SK-N-SH (cell line): Measurements from ENCODE around the gene GRAMD2A. TPM values are rescaled to one million over a fixed set of nuclear protein-coding genes. Genes with fewer than 3 reads are reported as not detected.

Experiments used
- CTCF ChIA-PET: fragments of 300-600, 350-600 bp; formaldehyde crosslinking; extraction: SDS; loops from one replicate; lab custom pipeline; 2021; lab: Yijun Ruan, JAX
- POLR2A ChIA-PET: fragments of 350-600 bp; sonication (Branson Sonifier 250); formaldehyde crosslinking; extraction: SDS; loops from one replicate; lab custom pipeline; 2020; ENCODE audit warnings: antibody characterized with exemption, inconsistent platforms; lab: Yijun Ruan, JAX
- DNase-seq: peaks from one replicate; pipeline ENCODE4 v3.0.0; 2012
- H2AFZ ChIP-seq: fragments of 200-600 bp; sonication (generic); 2 replicates; pipeline ENCODE4 v1.8.1; 2016; ENCODE audit warnings: antibody characterized with exemption, mild to moderate bottlenecking, low read depth
- H3F3A ChIP-seq: fragments of 200-600 bp; sonication (generic); replicated peaks from 2 replicates; pipeline ENCODE3; 2016; ENCODE audit warnings: antibody characterized with exemption, mild to moderate bottlenecking; ENCODE audit not compliant: insufficient read depth
- H3K27ac ChIP-seq, 2 experiments: fragments of 200-500 bp in 1 of 2; fragments of 200-600 bp in 1 of 2; sonication (Bioruptor generic) in 1 of 2; sonication (generic), shearing (Covaris generic) in 1 of 2; 2 replicates each; pipeline versions ENCODE4 v1.5.1 to v1.6.1; 2014 to 2016; ENCODE audit warnings: low read depth in 2 of 2, inconsistent platforms in 1 of 2, low read length in 1 of 2, mild to moderate bottlenecking in 1 of 2, mixed read lengths in 1 of 2
- H3K27me3 ChIP-seq: fragments of 200-600 bp; sonication (generic), shearing (Covaris generic); 2 replicates; pipeline ENCODE4 v1.6.1; 2016; ENCODE audit warnings: mixed run types; ENCODE audit not compliant: insufficient read depth
- H3K36me3 ChIP-seq, 2 experiments: fragments of 200-500 bp in 1 of 2; fragments of 200-600 bp in 1 of 2; sonication (Bioruptor generic) in 1 of 2; sonication (generic) in 1 of 2; replicated peaks in 1 of 2; 2 replicates each; pipeline versions ENCODE3 to v1.5.1; 2014 to 2016; ENCODE audit warnings: low read length in 1 of 2, mild to moderate bottlenecking in 1 of 2; ENCODE audit not compliant: insufficient read depth in 2 of 2, control insufficient read depth in 1 of 2
- H3K4me1 ChIP-seq, 2 experiments: fragments of 200-500 bp in 1 of 2; fragments of 200-600 bp in 1 of 2; sonication (Bioruptor generic) in 1 of 2; sonication (generic), shearing (Covaris generic) in 1 of 2; 2 replicates each; pipeline versions ENCODE4 v1.5.1 to v1.6.1; 2014 to 2016; ENCODE audit warnings: low read depth in 1 of 2, low read length in 1 of 2, mixed run types in 1 of 2; ENCODE audit not compliant: insufficient read depth in 2 of 2, control insufficient read depth in 1 of 2
- H3K4me2 ChIP-seq: fragments of 200-600 bp; sonication (generic), shearing (Covaris generic); 2 replicates; pipeline ENCODE4 v1.6.1; 2017; ENCODE audit warnings: mixed run types
- H3K4me3 ChIP-seq, 2 experiments: fragments of 200-500 bp in 1 of 2; fragments of 200-600 bp in 1 of 2; sonication (Bioruptor generic) in 1 of 2; sonication (generic), shearing (Covaris generic) in 1 of 2; 2 replicates each; pipeline versions ENCODE4 v1.5.1 to v1.8.1; 2014 to 2016; ENCODE audit warnings: low read depth in 2 of 2, inconsistent platforms in 1 of 2, low read length in 1 of 2, mild to moderate bottlenecking in 1 of 2, mixed read lengths in 1 of 2, moderate library complexity in 1 of 2
- H3K79me2 ChIP-seq: fragments of 200-600 bp; sonication (generic); 2 replicates; pipeline ENCODE4 v1.8.1; 2017; ENCODE audit warnings: mild to moderate bottlenecking; ENCODE audit not compliant: insufficient read depth
- H3K9ac ChIP-seq: fragments of 200-600 bp; sonication (generic); 2 replicates; pipeline ENCODE4 v1.6.1; 2017; ENCODE audit warnings: mixed run types
- H3K9me2 ChIP-seq: fragments of 200-600 bp; sonication (generic); 2 replicates; pipeline ENCODE4 v1.6.1; 2017; ENCODE audit warnings: mixed run types
- H3K9me3 ChIP-seq: fragments of 200-600 bp; sonication (generic); 2 replicates; pipeline ENCODE4 v1.6.1; 2017; ENCODE audit warnings: mixed run types, mild to moderate bottlenecking, moderate library complexity
- H4K20me1 ChIP-seq: fragments of 200-600 bp; sonication (generic); 2 replicates; pipeline ENCODE4 v1.6.1; 2017; ENCODE audit warnings: mild to moderate bottlenecking, mixed run types; ENCODE audit not compliant: insufficient read depth
- EP300 ChIP-seq, 2 experiments: IDR thresholded peaks; 2 replicates each; pipeline versions ENCODE4 v1.4.0 to v1.6.1; 2012; ENCODE audit warnings: borderline replicate concordance in 1 of 2, low read depth in 1 of 2, low read length in 1 of 2
- FOSL2 ChIP-seq: IDR thresholded peaks from 2 replicates; pipeline ENCODE4 v1.4.0; 2012; ENCODE audit warnings: low read depth, mild to moderate bottlenecking, moderate library complexity, borderline replicate concordance
- MXI1 ChIP-seq: IDR thresholded peaks from 2 replicates; pipeline ENCODE4 v1.6.1; 2012; ENCODE audit warnings: mild to moderate bottlenecking, low read depth, low read length, improper control_type of control experiment
- NRF1 ChIP-seq: IDR thresholded peaks from 2 replicates; pipeline ENCODE4 v1.6.1; 2012; ENCODE audit warnings: low read depth, mild to moderate bottlenecking, low read length
- RXRA ChIP-seq: IDR thresholded peaks from 2 replicates; pipeline ENCODE4 v1.4.0; 2012; ENCODE audit warnings: low read depth, mild to moderate bottlenecking, borderline replicate concordance
- USF1 ChIP-seq: IDR thresholded peaks from 2 replicates; pipeline ENCODE4 v1.4.0; 2012; ENCODE audit warnings: low read depth, borderline replicate concordance
- WGBS: methylation state at CpG from one replicate; pipeline ENCODE4 v1.1.6; 2017; ENCODE audit warnings: low lambda C conversion rate; 5-methylcytosine and 5-hydroxymethylcytosine counted together
- polyA plus RNA-seq, 3 experiments: library from polyadenylated mRNA; depleted of rRNA; stranded (reverse); fragments of >200 nt; gene quantifications; 2 replicates each; pipeline ENCODE4 v1.2.3, GENCODE V29; 2012
- TF ChIP-seq, protein P1 (sequence below): fragments of 200-600 bp; sonication (generic); IDR thresholded peaks from 2 replicates; pipeline ENCODE4 v1.6.1; 2017; ENCODE audit warnings: antibody characterized with exemption, mild to moderate bottlenecking, moderate library complexity
- TF ChIP-seq, protein P2 (sequence below): IDR thresholded peaks from 2 replicates; pipeline ENCODE4; 2012
- TF ChIP-seq, protein P3 (sequence below): IDR thresholded peaks from 2 replicates; pipeline ENCODE4 v1.4.0; 2012; ENCODE audit warnings: low read depth, borderline replicate concordance

Gene GRAMD2A
- polyA plus RNA-seq, 1 of the 3 experiments (the other 2 are of a cell fraction): 0.10 TPM

GRCh38 chr15:72176743-72177142, 20.8 kb downstream of the GRAMD2A start:
- Histone ChIP-seq H3F3A (no peaks in the 10 kb centered on the region), H2AFZ (no peak overlapping the region), H4K20me1 (no peaks in the 10 kb centered on the region), H3K9ac (no peak overlapping the region), H3K9me3 (no peaks in the 10 kb centered on the region), H3K27ac (no peak overlapping the region), H3K4me2 (no peak overlapping the region), H3K4me1 (peaks cover 0 to 5% of the 10 kb centered on the region in 2 experiments; a peak in 1 of 4 replicates), H3K79me2 (no peaks in the 10 kb centered on the region), H3K9me2 (no peaks in the 10 kb centered on the region), H3K36me3 (no peaks in the 10 kb centered on the region), H3K27me3 (no peaks in the 10 kb centered on the region), H3K4me3 (no peak overlapping the region)
- ChIA-PET POLR2A (no interaction called here), CTCF (interaction anchor here (0.7 to 1.6 kb wide), 3 partner anchors 20 to 27 kb away, joined by 3 to 8 read pairs (median 4); no protein-coding TSS in a partner anchor)
- WGBS: 72% methylated on average over 3 of the region's 3 CpGs
- TF ChIP-seq, protein P1, sequence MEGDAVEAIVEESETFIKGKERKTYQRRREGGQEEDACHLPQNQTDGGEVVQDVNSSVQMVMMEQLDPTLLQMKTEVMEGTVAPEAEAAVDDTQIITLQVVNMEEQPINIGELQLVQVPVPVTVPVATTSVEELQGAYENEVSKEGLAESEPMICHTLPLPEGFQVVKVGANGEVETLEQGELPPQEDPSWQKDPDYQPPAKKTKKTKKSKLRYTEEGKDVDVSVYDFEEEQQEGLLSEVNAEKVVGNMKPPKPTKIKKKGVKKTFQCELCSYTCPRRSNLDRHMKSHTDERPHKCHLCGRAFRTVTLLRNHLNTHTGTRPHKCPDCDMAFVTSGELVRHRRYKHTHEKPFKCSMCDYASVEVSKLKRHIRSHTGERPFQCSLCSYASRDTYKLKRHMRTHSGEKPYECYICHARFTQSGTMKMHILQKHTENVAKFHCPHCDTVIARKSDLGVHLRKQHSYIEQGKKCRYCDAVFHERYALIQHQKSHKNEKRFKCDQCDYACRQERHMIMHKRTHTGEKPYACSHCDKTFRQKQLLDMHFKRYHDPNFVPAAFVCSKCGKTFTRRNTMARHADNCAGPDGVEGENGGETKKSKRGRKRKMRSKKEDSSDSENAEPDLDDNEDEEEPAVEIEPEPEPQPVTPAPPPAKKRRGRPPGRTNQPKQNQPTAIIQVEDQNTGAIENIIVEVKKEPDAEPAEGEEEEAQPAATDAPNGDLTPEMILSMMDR: no peak
- TF ChIP-seq EP300 (IDR thresholded peaks at IDR 0.05; ENCODE audit: borderline replicate concordance in 1 of 2, low read depth in 1 of 2, low read length in 1 of 2) (no peak), NRF1 (no peak)
- no peak for DNase-seq

DNA sequence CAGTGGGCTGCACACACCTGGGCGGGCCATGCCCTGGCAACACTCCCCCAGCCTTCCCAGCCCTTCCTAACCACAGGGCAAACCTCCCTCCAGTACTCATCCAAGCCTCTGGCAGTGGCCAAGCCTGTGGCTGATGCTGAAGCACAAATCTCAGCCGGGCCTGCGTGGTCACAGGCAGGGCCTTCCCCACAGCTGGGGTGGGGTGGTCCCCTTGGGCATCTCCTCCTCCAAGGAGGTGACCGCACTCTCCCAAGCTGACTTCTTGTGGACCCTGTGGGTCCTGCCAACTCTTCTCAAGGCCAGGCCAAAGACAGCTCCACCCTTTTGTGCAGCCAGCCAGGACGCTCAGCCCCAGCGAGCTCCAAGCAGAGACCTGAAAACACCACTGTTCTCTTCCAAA, 21.4 kb downstream of the GRAMD2A start:
- H2AFZ ChIP-seq: no peak overlapping the region
- H3K36me3 ChIP-seq: no peaks in the 10 kb centered on the region
- no peaks in the 10 kb centered on the region for H3K27me3 ChIP-seq
- no peaks in the 10 kb centered on the region for H3K9me3 ChIP-seq
- H3K79me2 ChIP-seq: no peaks in the 10 kb centered on the region
- H3K4me3 ChIP-seq: no peak overlapping the region
- DNase-seq: no peak
- TF ChIP-seq MXI1 (no peak), RXRA (no peak), FOSL2 (no peak)
- H4K20me1 ChIP-seq: no peaks in the 10 kb centered on the region
- H3K9me2 ChIP-seq: no peaks in the 10 kb centered on the region
- ChIA-PET POLR2A (no interaction called here), CTCF (interaction anchor here (0.6 to 1.6 kb wide), 3 partner anchors 20 to 421 kb away, joined by 3 to 8 read pairs (median 4); no protein-coding TSS in a partner anchor)
- no peaks in the 10 kb centered on the region for H3F3A ChIP-seq
- H3K9ac ChIP-seq: no peak overlapping the region
- H3K27ac ChIP-seq: no peak overlapping the region
- H3K4me2 ChIP-seq: no peak overlapping the region
- H3K4me1 ChIP-seq: peaks cover 0 to 5% of the 10 kb centered on the region in 2 experiments; a peak in 1 of 4 replicates
- WGBS: 90% methylated on average over 4 of the region's 6 CpGs

GRCh38 chr15:72175186-72176044, 22.2 kb downstream of the GRAMD2A start:
- WGBS: 72% methylated on average over 15 of the region's 15 CpGs
- CTCF ChIA-PET: interaction anchor here (0.6 to 1.6 kb wide), 3 partner anchors 19 to 421 kb away, joined by 3 to 8 read pairs (median 4); no protein-coding TSS in a partner anchor
- no peak for DNase-seq
- no peaks in the 10 kb centered on the region for H3K9me3 ChIP-seq
- no peaks in the 10 kb centered on the region for H4K20me1 ChIP-seq
- H3K4me1 ChIP-seq: peaks cover 0 to 5% of the 10 kb centered on the region in 2 experiments; a peak in 1 of 4 replicates
- H3K27ac ChIP-seq: no peak overlapping the region
- no peak overlapping the region for H3K4me2 ChIP-seq
- POLR2A ChIA-PET: no interaction called here
- H3K79me2 ChIP-seq: no peaks in the 10 kb centered on the region
- H2AFZ ChIP-seq: no peak overlapping the region
- H3K4me3 ChIP-seq: no peak overlapping the region
- no peaks in the 10 kb centered on the region for H3K9me2 ChIP-seq
- H3K9ac ChIP-seq: no peak overlapping the region
- H3K36me3 ChIP-seq: no peaks in the 10 kb centered on the region
- H3K27me3 ChIP-seq: no peaks in the 10 kb centered on the region
- H3F3A ChIP-seq: no peaks in the 10 kb centered on the region
- TF ChIP-seq, protein P2, sequence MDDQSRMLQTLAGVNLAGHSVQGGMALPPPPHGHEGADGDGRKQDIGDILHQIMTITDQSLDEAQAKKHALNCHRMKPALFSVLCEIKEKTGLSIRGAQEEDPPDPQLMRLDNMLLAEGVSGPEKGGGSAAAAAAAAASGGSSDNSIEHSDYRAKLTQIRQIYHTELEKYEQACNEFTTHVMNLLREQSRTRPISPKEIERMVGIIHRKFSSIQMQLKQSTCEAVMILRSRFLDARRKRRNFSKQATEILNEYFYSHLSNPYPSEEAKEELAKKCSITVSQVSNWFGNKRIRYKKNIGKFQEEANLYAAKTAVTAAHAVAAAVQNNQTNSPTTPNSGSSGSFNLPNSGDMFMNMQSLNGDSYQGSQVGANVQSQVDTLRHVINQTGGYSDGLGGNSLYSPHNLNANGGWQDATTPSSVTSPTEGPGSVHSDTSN: no peak
- no peak for TF ChIP-seq NRF1
- TF ChIP-seq, protein P3, sequence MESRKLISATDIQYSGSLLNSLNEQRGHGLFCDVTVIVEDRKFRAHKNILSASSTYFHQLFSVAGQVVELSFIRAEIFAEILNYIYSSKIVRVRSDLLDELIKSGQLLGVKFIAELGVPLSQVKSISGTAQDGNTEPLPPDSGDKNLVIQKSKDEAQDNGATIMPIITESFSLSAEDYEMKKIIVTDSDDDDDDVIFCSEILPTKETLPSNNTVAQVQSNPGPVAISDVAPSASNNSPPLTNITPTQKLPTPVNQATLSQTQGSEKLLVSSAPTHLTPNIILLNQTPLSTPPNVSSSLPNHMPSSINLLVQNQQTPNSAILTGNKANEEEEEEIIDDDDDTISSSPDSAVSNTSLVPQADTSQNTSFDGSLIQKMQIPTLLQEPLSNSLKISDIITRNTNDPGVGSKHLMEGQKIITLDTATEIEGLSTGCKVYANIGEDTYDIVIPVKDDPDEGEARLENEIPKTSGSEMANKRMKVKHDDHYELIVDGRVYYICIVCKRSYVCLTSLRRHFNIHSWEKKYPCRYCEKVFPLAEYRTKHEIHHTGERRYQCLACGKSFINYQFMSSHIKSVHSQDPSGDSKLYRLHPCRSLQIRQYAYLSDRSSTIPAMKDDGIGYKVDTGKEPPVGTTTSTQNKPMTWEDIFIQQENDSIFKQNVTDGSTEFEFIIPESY: no peak
- TF ChIP-seq USF1: no peak
